PC-9 (cell line): ENCODE measurements around the gene FMO5. TPM values are rescaled to one million over a fixed set of nuclear protein-coding genes. Genes with fewer than 3 reads are reported as not detected.
"Not testable (repeated sequence)": the region's sequence is repeated elsewhere in the genome, so short reads cannot be mapped to it uniquely, and the experiment has no call there.

Experiments used
- BruUV-seq: library from RNA; stranded (reverse); fragments of 400-500 nt; replicated peaks from 2 replicates; lab custom pipeline; 2021; lab: Mats Ljungman, UMichigan
- CTCF ChIA-PET: fragments of 300-600 bp; sonication (Branson Sonifier 250); formaldehyde crosslinking; loops from one replicate; lab custom pipeline; 2022; ENCODE audit warnings: antibody characterized with exemption; lab: Charles Lee
- POLR2A ChIA-PET: fragments of 300-600 bp; sonication (Branson Sonifier 250); formaldehyde crosslinking; loops from one replicate; lab custom pipeline; 2022; ENCODE audit warnings: antibody characterized with exemption; ENCODE audit not compliant: unreplicated experiment; lab: Charles Lee
- DNase-seq, 2 experiments: peaks; one replicate each; pipeline versions ENCODE4 v3.0.0 to v3.0.0-alpha.2; 2015 to 2022; ENCODE audit warnings: mixed read lengths in 1 of 2
- H2AFZ ChIP-seq: fragments of 200-600 bp; sonication (generic); 2 replicates; pipeline ENCODE4 v1.8.1; 2017; ENCODE audit warnings: antibody characterized with exemption
- H3F3A ChIP-seq: fragments of 200-600 bp; sonication (generic); 2 replicates; pipeline ENCODE4 v1.8.1; 2017; ENCODE audit warnings: antibody characterized with exemption, mild to moderate bottlenecking, low read depth; ENCODE audit not compliant: insufficient read depth
- H3K27ac ChIP-seq: fragments of 200-600 bp; sonication (generic); 2 replicates; pipeline ENCODE4 v1.6.1; 2016; ENCODE audit warnings: mixed run types
- H3K27me3 ChIP-seq: fragments of 200-600 bp; sonication (generic); 2 replicates; pipeline ENCODE4 v1.6.1; 2016; ENCODE audit warnings: low read depth, mixed run types; ENCODE audit not compliant: insufficient read depth
- H3K36me3 ChIP-seq: fragments of 200-600 bp; sonication (generic); 2 replicates; pipeline ENCODE4 v1.6.1; 2016; ENCODE audit warnings: low read depth, mixed run types
- H3K4me1 ChIP-seq: fragments of 200-600 bp; sonication (generic); replicated peaks from 2 replicates; pipeline ENCODE4 v1.6.1; 2016; ENCODE audit warnings: mixed run types; ENCODE audit not compliant: insufficient read depth
- H3K4me2 ChIP-seq: fragments of 200-600 bp; sonication (generic); 2 replicates; pipeline ENCODE4 v1.6.1; 2017; ENCODE audit warnings: mixed run types
- H3K4me3 ChIP-seq: fragments of 200-600 bp; sonication (generic); 2 replicates; pipeline ENCODE4 v1.6.1; 2016; ENCODE audit warnings: mixed run types
- H3K79me2 ChIP-seq: fragments of 200-600 bp; sonication (generic); 2 replicates; pipeline ENCODE4 v1.6.1; 2017; ENCODE audit warnings: low read depth, mixed run types
- H3K9me2 ChIP-seq: fragments of 200-600 bp; sonication (generic); 2 replicates; pipeline ENCODE4 v1.8.1; 2017; ENCODE audit warnings: mild to moderate bottlenecking; ENCODE audit not compliant: insufficient read depth
- H3K9me3 ChIP-seq: fragments of 200-600 bp; sonication (generic); 2 replicates; pipeline ENCODE4 v1.8.1; 2016; ENCODE audit warnings: low read depth; ENCODE audit not compliant: insufficient read depth
- H4K20me1 ChIP-seq: fragments of 200-600 bp; sonication (generic); 2 replicates; pipeline ENCODE4 v1.8.1; 2017; ENCODE audit not compliant: insufficient read depth
- EZH2 ChIP-seq: fragments of 200-600 bp; sonication (generic); IDR thresholded peaks from 2 replicates; pipeline ENCODE4 v1.8.0; 2017; ENCODE audit warnings: antibody characterized with exemption, low read depth
- intact Hi-C: fragments of 100-400 bp; cut with micrococcal nuclease; formaldehyde crosslinking; loops from one replicate; pipeline ENCODE4 v1.10.0; 2022; ENCODE audit not compliant: unreplicated experiment
- total RNA-seq: library from RNA; stranded (reverse); gene quantifications from 2 replicates; pipeline ENCODE4 v1.2.3, GENCODE V29; 2021
- TF ChIP-seq, protein P1 (sequence below): fragments of 200-600 bp; sonication (generic); conservative IDR thresholded peaks from 2 replicates; pipeline ENCODE4 v1.6.1; 2017; ENCODE audit warnings: mixed run types, antibody characterized with exemption, mild to moderate bottlenecking, moderate library complexity

The FMO5 gene
- total RNA-seq, 1 experiment from 2014 or later: 1.3 TPM

GRCh38 chr1:147201276-147201675 lies 23.9 kb downstream of the FMO5 start:
- H3K4me1 ChIP-seq: no peaks in the 10 kb centered on the region
- no peaks in the 10 kb centered on the region for H3F3A ChIP-seq
- BruUV-seq: no TSS peak
- H3K27ac ChIP-seq: no peak overlapping the region
- H3K79me2 ChIP-seq: no peaks in the 10 kb centered on the region
- H3K4me3 ChIP-seq: no peak overlapping the region
- no peak for DNase-seq
- H3K36me3 ChIP-seq: no peaks in the 10 kb centered on the region
- no peak overlapping the region for H2AFZ ChIP-seq
- CTCF ChIA-PET: no interaction called here
- H3K4me2 ChIP-seq: no peak overlapping the region
- H4K20me1 ChIP-seq: no peaks in the 10 kb centered on the region
- intact Hi-C loops: no loop called here
- POLR2A ChIA-PET: interaction anchor here (0.7 kb wide), 1 partner anchor 25 kb away, joined by 4 read pairs; no protein-coding TSS in a partner anchor
- H3K9me3 ChIP-seq: no peaks in the 10 kb centered on the region
- H3K9me2 ChIP-seq: 0 out of 2 replicates have a peak, but pooled peaks cover 5% of the 10 kb centered on the region
- H3K27me3 ChIP-seq: no peaks in the 10 kb centered on the region
- TF ChIP-seq, protein P1, sequence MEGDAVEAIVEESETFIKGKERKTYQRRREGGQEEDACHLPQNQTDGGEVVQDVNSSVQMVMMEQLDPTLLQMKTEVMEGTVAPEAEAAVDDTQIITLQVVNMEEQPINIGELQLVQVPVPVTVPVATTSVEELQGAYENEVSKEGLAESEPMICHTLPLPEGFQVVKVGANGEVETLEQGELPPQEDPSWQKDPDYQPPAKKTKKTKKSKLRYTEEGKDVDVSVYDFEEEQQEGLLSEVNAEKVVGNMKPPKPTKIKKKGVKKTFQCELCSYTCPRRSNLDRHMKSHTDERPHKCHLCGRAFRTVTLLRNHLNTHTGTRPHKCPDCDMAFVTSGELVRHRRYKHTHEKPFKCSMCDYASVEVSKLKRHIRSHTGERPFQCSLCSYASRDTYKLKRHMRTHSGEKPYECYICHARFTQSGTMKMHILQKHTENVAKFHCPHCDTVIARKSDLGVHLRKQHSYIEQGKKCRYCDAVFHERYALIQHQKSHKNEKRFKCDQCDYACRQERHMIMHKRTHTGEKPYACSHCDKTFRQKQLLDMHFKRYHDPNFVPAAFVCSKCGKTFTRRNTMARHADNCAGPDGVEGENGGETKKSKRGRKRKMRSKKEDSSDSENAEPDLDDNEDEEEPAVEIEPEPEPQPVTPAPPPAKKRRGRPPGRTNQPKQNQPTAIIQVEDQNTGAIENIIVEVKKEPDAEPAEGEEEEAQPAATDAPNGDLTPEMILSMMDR: no peak
- TF ChIP-seq EZH2: no peak

DNA sequence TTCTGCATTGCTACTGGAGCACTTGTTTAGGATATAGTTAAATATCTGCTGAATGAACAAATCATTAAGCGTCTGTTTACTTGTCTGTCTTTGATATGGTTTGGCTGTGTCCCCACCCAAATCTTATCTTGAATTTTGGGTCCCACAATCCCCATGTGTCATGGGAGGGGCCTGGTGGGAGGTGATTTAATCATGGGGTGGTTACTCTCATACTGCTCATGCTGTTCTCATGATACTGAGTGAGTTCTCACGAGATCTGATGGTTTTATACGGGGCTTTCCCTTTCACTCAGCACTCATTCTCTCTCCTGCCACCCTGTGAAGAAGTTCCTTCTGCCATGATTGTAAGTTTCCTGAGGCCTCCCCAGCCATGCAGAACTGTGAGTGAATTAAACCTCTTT lies 27.8 kb downstream of the FMO5 start:
- H3F3A ChIP-seq, POLR2A ChIA-PET, intact Hi-C loops, H3K9me2 ChIP-seq, H3K27ac ChIP-seq, H4K20me1 ChIP-seq, H2AFZ ChIP-seq, H3K36me3 ChIP-seq, H3K27me3 ChIP-seq, BruUV-seq, H3K4me2 ChIP-seq, CTCF ChIA-PET, H3K79me2 ChIP-seq, H3K4me3 ChIP-seq, DNase-seq, H3K4me1 ChIP-seq, H3K9me3 ChIP-seq: not testable (repeated sequence)

- no peak for DNase-seq
- Histone ChIP-seq H3F3A (no peaks in the 10 kb centered on the region), H3K4me1 (no peaks in the 10 kb centered on the region), H3K27me3 (no peaks in the 10 kb centered on the region), H3K9me2 (no peaks in the 10 kb centered on the region), H4K20me1 (no peaks in the 10 kb centered on the region), H2AFZ (no peak overlapping the region), H3K9me3 (no peaks in the 10 kb centered on the region), H3K36me3 (no peaks in the 10 kb centered on the region), H3K27ac (no peak overlapping the region), H3K4me2 (no peak overlapping the region), H3K4me3 (no peak overlapping the region), H3K79me2 (no peaks in the 10 kb centered on the region)
- intact Hi-C loops: no loop called here
- POLR2A ChIA-PET: interaction anchor here (0.7 kb wide), 1 partner anchor 17 kb away, joined by 4 read pairs; no protein-coding TSS in a partner anchor
- TF ChIP-seq, protein P1: no peak
- TF ChIP-seq EZH2: no peak
- BruUV-seq: no TSS peak
- CTCF ChIA-PET: no interaction called here
Observed at GRCh38 chr1:147189514-147189913, 35.6 kb downstream of the FMO5 start.

- Histone ChIP-seq H3K27me3 (no peaks in the 10 kb centered on the region), H2AFZ (no peak overlapping the region), H3K4me2 (no peak overlapping the region), H3K79me2 (no peaks in the 10 kb centered on the region), H3K4me1 (no peaks in the 10 kb centered on the region), H4K20me1 (no peaks in the 10 kb centered on the region), H3K27ac (no peak overlapping the region), H3K9me2 (no peaks in the 10 kb centered on the region), H3F3A (no peaks in the 10 kb centered on the region; the same call in 1 of the 2 replicates), H3K4me3 (no peak overlapping the region), H3K36me3 (no peaks in the 10 kb centered on the region), H3K9me3 (no peaks in the 10 kb centered on the region)
- intact Hi-C loops: no loop called here
- no peak for DNase-seq
- ChIA-PET POLR2A (no interaction called here), CTCF (no interaction called here)
- no peak for TF ChIP-seq EZH2
- TF ChIP-seq, protein P1: no peak
- no TSS peak for BruUV-seq
Observed at GRCh38 chr1:147185432-147185831, 39.7 kb downstream of the FMO5 start.
